ENCODE data around the gene ROR1. TPM values are rescaled to one million over a fixed set of nuclear protein-coding genes. Genes with fewer than 3 reads are reported as not detected.
"Not testable (repeated sequence)": the region's sequence is repeated elsewhere in the genome, so short reads cannot be mapped to it uniquely, and the experiment has no call there.

Gene ROR1
- total RNA-seq, 1 donor from 2014 or later = 2.5 TPM

- DNase-seq (ENCODE audit: low read depth, low spot score) = no peak
These were observed 15.0 kb upstream of the ROR1 start for GRCh38 chr1:63758791-63759190.

GRCh38 chr1:63759778-63760177, 14.0 kb upstream of the ROR1 start:
- no peak for DNase-seq (ENCODE audit: low read depth, low spot score)

- DNase-seq (ENCODE audit: low read depth, low spot score) = no peak
These were observed 3.4 kb upstream of the ROR1 start for GRCh38 chr1:63770381-63770780.

- no peak for DNase-seq (ENCODE audit: low read depth, low spot score)
These were observed 1.6 kb upstream of the ROR1 start for GRCh38 chr1:63772201-63772600.

GRCh38 chr1:63772876-63773275, 941 bp upstream of the ROR1 start:
- DNase-seq (ENCODE audit: low read depth, low spot score) = no peak

- no peak for DNase-seq (ENCODE audit: low read depth, low spot score)
These were observed 362 bp upstream of the ROR1 start for GRCh38 chr1:63773496-63773814.

- no peak for DNase-seq (ENCODE audit: low read depth, low spot score)
These were observed 1.0 kb downstream of the ROR1 start for GRCh38 chr1:63774617-63775417.

GRCh38 chr1:63775418-63776127, 1.8 kb downstream of the ROR1 start:
- DNase-seq (ENCODE audit: low read depth, low spot score) = no peak

- DNase-seq (ENCODE audit: low read depth, low spot score) = no peak
These were observed 3.5 kb downstream of the ROR1 start for GRCh38 chr1:63777286-63777685.

- DNase-seq (ENCODE audit: low read depth, low spot score) = no peak
These were observed 4.4 kb downstream of the ROR1 start for GRCh38 chr1:63777965-63778880.

GRCh38 chr1:63779338-63780211, 5.8 kb downstream of the ROR1 start:
- DNase-seq (ENCODE audit: low read depth, low spot score) = no peak

- DNase-seq (ENCODE audit: low read depth, low spot score) = no peak
These were observed 6.7 kb downstream of the ROR1 start for GRCh38 chr1:63780565-63780964.

- no peak for DNase-seq (ENCODE audit: low read depth, low spot score)
These were observed 9.2 kb downstream of the ROR1 start for GRCh38 chr1:63782982-63783381.

GRCh38 chr1:63784083-63784482, 10.3 kb downstream of the ROR1 start:
- DNase-seq (ENCODE audit: low read depth, low spot score) = no peak

- no peak for DNase-seq (ENCODE audit: low read depth, low spot score)
These were observed 10.9 kb downstream of the ROR1 start for GRCh38 chr1:63784489-63785390.

- DNase-seq (ENCODE audit: low read depth, low spot score) = not testable (repeated sequence)
These were observed 13.5 kb downstream of the ROR1 start for GRCh38 chr1:63787270-63787669.

- DNase-seq (ENCODE audit: low read depth, low spot score) = no peak
These were observed 14.1 kb downstream of the ROR1 start for GRCh38 chr1:63787875-63788274.

- DNase-seq (ENCODE audit: low read depth, low spot score) = no peak
These were observed 16.2 kb downstream of the ROR1 start for GRCh38 chr1:63789856-63790605.

GRCh38 chr1:63790989-63791388, 17.2 kb downstream of the ROR1 start:
- DNase-seq (ENCODE audit: low read depth, low spot score) = no peak
